Measurements from ENCODE around the gene KCNC3.
"Not testable (repeated sequence)": the region's sequence is repeated elsewhere in the genome, so short reads cannot be mapped to it uniquely, and the experiment has no call there.

KCNC3 gene

DNA sequence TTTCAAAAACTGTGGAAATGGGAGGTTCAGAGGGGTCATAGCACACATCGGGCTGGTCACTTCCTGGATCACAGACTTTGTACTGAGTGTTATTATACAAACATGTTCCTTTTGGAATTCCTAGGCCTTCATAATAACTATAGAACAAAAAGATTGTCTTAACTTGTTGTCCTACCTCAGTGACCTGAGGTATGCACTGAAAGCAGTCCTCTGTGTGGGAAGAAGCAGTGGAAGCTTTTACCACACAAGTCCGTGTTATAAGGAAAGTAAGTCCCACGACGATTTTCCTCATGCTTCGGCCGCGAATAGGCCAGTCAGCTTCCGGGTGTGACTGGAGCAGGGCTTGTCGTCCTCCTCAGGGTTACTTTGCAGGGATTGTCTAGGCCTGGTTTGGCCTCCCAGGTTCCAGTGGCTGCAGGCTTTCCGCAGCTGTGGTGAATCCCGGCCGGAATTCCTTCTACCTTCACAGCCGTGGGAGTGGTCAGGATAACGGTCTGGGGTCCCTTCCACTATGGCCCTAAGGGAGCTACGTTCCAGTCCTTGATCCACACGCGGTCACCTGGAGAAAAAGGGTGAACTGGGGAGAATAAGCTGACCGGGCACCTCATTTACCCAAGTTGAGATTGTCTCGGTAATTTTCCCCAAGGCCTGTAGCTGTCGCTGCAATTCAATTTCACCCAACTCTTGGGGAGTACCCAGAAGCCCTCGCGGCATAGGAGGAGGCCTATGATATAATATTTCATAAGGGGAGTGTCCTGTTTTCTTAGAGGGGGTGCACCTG lies 20.3 kb upstream of the KCNC3 start:
- Histone ChIP-seq H2AFZ (ENCODE audit: low read length) (no peak overlapping the region), H3K27me3 (ENCODE audit: insufficient read depth, low read length) (no peaks in the 10 kb centered on the region), H3K9ac (ENCODE audit: low read length) (peak overlapping the region; percentile 72)

DNA sequence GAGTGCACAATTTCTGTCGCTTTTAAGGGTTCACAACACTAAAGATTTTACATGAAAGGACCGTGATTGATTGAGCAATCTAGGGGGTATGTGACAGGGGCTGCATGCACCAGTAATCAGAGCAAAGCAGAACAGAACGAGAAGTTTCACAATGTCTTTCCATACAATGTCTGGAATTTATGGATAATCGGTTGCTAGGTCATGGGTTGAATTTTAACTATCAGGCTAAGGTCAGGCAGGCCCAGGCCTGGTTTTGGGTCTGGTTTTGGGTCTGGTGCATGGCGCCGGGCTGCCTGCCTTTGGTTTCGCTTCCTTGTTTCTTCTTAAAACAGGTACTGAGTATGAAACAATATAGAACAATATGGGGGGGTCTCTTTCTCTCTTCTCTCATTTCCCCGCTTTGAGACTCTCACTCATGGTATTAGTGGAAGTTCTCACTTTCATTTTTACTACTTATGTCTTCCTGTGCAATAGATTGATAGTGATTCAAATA lies 18.0 kb upstream of the KCNC3 start:
- H3K27ac ChIP-seq (ENCODE audit: low read depth, low read length, poor library complexity, severe bottlenecking), result peak overlapping the region; percentile 91
- peak overlapping the region; percentile 3 for H3K4me3 ChIP-seq (ENCODE audit: low read depth, low read length, poor library complexity, severe bottlenecking)
- peaks cover 76% of the 10 kb centered on the region for H3K4me1 ChIP-seq (ENCODE audit: insufficient read depth, low read length, severe bottlenecking)

More for the DNA sequence above, 20.3 kb upstream of the KCNC3 start:
- Histone ChIP-seq H3K4me2 (ENCODE audit: low read length) (peak overlapping the region; percentile 82), H3K9me2 (ENCODE audit: low read depth, low read length) (no peaks in the 10 kb centered on the region), H4K20me1 (ENCODE audit: insufficient read depth, low read length) (no peaks in the 10 kb centered on the region), H3K4me1 (ENCODE audit: insufficient read depth, low read length, severe bottlenecking) (peaks cover 57% of the 10 kb centered on the region), H3K36me3 (ENCODE audit: insufficient read depth, low read length) (no peaks in the 10 kb centered on the region), H3K9me3 (ENCODE audit: low read length) (no peaks in the 10 kb centered on the region), H3K4me3 (ENCODE audit: low read depth, low read length, poor library complexity, severe bottlenecking) (peak overlapping the region; percentile 60), H3F3A (ENCODE audit: insufficient read depth, low read length) (no peaks in the 10 kb centered on the region), H3K27ac (ENCODE audit: low read depth, low read length, poor library complexity, severe bottlenecking) (peak overlapping the region; percentile 91), H3K79me2 (ENCODE audit: insufficient read depth, low read length) (no peaks in the 10 kb centered on the region)
- TF ChIP-seq, protein P1, sequence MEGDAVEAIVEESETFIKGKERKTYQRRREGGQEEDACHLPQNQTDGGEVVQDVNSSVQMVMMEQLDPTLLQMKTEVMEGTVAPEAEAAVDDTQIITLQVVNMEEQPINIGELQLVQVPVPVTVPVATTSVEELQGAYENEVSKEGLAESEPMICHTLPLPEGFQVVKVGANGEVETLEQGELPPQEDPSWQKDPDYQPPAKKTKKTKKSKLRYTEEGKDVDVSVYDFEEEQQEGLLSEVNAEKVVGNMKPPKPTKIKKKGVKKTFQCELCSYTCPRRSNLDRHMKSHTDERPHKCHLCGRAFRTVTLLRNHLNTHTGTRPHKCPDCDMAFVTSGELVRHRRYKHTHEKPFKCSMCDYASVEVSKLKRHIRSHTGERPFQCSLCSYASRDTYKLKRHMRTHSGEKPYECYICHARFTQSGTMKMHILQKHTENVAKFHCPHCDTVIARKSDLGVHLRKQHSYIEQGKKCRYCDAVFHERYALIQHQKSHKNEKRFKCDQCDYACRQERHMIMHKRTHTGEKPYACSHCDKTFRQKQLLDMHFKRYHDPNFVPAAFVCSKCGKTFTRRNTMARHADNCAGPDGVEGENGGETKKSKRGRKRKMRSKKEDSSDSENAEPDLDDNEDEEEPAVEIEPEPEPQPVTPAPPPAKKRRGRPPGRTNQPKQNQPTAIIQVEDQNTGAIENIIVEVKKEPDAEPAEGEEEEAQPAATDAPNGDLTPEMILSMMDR (IDR thresholded peaks at IDR 0.05; ENCODE audit: low read length), result peak; percentile 66
- TF ChIP-seq EZH2 (IDR thresholded peaks at IDR 0.05; ENCODE audit: borderline replicate concordance, low read length), result no peak

DNA sequence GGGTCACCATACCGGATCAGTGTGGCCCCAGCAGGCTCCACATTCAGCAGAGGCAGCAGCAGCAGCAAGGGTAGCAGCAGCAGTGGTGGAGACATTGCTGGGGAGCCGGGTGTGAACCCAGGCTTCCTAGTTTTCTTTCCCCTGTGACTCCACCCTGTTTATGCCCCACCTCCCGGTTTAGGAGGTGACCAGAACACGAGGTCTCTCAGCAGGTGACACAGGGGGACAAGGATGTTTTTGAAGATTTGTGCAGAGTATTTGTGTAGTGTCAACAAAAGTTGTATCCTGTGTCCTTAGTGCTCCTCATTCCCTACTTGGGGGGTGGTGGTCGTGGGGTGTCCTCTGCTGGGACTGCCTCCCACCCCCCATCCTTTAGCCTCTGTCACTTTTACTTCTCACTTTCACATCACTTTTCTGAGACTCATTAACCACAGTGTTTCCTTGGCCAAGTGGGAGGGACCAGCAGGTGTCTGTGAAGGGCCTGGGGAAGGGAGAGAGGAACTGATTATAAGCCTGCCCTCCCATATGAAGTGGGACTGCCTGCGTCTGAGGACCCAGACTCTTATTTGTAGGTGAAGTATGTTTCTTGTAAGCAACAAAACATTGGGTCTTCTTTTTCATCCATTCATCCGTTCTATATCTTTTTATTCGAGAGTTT lies 15.6 kb upstream of the KCNC3 start:
- Histone ChIP-seq H3K4me2 (ENCODE audit: low read length) (peak overlapping the region; percentile 85), H3K4me1 (ENCODE audit: insufficient read depth, low read length, severe bottlenecking) (peaks cover 88% of the 10 kb centered on the region), H3K27ac (ENCODE audit: low read depth, low read length, poor library complexity, severe bottlenecking) (peak overlapping the region; percentile 91), H3K4me3 (ENCODE audit: low read depth, low read length, poor library complexity, severe bottlenecking) (peak overlapping the region; percentile 71), H3K9me3 (ENCODE audit: low read length) (peaks cover 4% of the 10 kb centered on the region; the same call in 1 of the 2 replicates), H3K36me3 (ENCODE audit: insufficient read depth, low read length) (peaks cover 18% of the 10 kb centered on the region), H4K20me1 (ENCODE audit: insufficient read depth, low read length) (no peaks in the 10 kb centered on the region), H2AFZ (ENCODE audit: low read length) (no peak overlapping the region), H3K27me3 (ENCODE audit: insufficient read depth, low read length) (no peaks in the 10 kb centered on the region), H3K9me2 (ENCODE audit: low read depth, low read length) (no peaks in the 10 kb centered on the region), H3F3A (ENCODE audit: insufficient read depth, low read length) (peaks cover 8% of the 10 kb centered on the region; the same call in 1 of the 2 replicates), H3K79me2 (ENCODE audit: insufficient read depth, low read length) (peaks cover 13% of the 10 kb centered on the region), H3K9ac (ENCODE audit: low read length) (peak overlapping the region; percentile 91)
- TF ChIP-seq, protein P1 (IDR thresholded peaks at IDR 0.05; ENCODE audit: low read length), result no peak
- TF ChIP-seq EZH2 (IDR thresholded peaks at IDR 0.05; ENCODE audit: borderline replicate concordance, low read length), result no peak

More for the DNA sequence above, 18.0 kb upstream of the KCNC3 start:
- H3K9ac ChIP-seq (ENCODE audit: low read length), result peak overlapping the region; percentile 56
- H4K20me1 ChIP-seq (ENCODE audit: insufficient read depth, low read length); H2AFZ ChIP-seq (ENCODE audit: low read length); H3F3A ChIP-seq (ENCODE audit: insufficient read depth, low read length); H3K9me2 ChIP-seq (ENCODE audit: low read depth, low read length); H3K36me3 ChIP-seq (ENCODE audit: insufficient read depth, low read length); H3K79me2 ChIP-seq (ENCODE audit: insufficient read depth, low read length); H3K27me3 ChIP-seq (ENCODE audit: insufficient read depth, low read length); H3K9me3 ChIP-seq (ENCODE audit: low read length): not testable (repeated sequence)
- peak overlapping the region; percentile 82 for H3K4me2 ChIP-seq (ENCODE audit: low read length)
